GM19455 (cell line): ENCODE measurements around the gene EFCAB9.
"Not testable (repeated sequence)": the region's sequence is repeated elsewhere in the genome, so short reads cannot be mapped to it uniquely, and the experiment has no call there.

Experiments
- ATAC-seq: cut with Tn5 transposase; IDR thresholded peaks from one replicate; pipeline ENCODE4 v1.9.1; 2021; ENCODE audit not compliant: unreplicated experiment

The EFCAB9 gene

DNA sequence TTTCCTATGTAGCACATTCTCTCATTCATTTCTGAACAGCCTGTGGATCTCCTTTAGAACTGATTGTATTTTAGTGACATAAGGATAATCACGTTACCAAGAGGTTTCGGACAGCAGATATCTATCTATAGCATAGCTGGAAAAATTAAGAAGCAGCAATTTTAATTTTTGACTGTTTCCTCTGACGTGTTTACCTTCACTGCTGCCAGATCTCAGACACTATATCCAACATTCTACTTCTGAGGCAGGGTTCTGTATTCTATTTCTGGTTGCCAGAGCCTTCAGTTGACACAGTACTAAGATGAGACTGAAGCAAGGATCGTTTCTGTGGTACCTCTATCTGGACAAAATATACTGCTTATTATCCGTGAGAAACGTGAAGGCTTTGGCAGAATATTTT lies at the start of gene EFCAB9:
EFCAB9 (plus strand) TSS at position 301 of the 400 bp plus-strand sequence; CDS start at position 302, 1 bp downstream.
- no peak for ATAC-seq

DNA sequence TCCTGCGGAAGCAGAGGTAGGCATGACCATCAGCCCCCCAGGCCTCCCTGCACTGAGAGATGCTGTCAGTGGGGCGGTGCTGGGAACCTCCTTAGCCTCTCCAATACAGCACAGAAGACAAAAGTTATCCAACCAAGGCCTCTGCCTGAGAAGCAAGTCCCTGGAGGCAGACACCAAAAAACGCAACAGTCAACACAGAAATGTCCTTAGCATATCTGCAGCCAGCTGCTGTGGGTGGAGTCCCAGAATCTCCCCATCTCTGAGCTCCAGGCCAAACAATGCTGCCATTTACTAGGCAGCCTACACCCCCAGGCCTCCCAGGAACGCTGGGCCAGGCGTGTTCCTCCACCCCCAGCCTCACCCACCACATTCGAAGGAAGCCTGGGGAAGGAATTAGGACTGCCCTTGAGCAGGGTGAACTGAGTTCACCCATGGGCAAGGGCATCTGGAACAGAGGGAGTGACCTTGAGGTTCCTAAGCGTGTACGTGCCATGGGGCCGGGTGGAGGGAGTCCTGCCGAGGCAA lies 49.6 kb upstream of the EFCAB9 start:
- no peak for ATAC-seq

DNA sequence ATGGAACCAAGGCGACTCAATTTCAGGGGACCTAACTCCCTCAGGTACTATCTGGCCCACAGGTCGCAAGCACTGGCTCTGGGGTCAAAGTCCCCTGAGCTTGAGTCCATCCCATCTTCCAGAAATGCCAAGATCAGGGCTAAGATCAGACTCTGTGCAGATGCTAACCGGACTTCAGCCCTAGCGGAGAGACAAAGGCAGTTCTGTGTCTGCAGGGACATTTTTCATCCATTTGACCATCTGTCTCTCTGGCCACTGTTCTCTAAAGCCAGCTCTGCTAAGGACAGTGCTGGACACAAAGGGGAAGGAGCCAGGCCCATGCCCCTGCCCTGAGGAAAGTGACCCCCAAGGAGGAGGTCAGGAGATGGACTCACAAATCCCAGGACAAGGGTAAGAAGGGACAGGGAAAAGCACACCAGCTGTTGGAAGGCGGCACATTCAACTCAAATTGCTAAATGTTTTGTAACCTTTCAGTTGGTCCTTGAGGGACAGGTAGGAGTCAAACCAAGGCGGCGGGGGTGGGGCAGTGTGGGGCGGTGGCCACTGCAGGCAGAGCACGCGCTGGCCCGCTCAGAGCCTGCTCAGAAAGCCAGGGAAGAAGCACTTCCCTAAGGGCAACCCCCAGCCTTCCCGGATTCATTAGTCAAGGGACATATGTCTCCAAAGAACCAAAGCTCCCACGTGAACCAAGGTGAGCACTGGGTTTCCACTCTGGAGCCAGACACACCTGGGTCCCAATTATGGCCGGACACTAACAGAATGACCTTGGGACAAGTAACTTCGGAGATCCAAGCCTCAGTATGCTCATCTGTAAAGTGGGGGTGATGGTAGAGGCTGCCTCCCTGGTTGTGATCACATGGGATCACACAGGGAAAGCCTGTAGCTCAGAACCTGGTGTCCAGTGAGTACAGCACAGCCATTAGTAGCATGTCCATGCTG lies 48.8 kb upstream of the EFCAB9 start:
- no peak for ATAC-seq

DNA sequence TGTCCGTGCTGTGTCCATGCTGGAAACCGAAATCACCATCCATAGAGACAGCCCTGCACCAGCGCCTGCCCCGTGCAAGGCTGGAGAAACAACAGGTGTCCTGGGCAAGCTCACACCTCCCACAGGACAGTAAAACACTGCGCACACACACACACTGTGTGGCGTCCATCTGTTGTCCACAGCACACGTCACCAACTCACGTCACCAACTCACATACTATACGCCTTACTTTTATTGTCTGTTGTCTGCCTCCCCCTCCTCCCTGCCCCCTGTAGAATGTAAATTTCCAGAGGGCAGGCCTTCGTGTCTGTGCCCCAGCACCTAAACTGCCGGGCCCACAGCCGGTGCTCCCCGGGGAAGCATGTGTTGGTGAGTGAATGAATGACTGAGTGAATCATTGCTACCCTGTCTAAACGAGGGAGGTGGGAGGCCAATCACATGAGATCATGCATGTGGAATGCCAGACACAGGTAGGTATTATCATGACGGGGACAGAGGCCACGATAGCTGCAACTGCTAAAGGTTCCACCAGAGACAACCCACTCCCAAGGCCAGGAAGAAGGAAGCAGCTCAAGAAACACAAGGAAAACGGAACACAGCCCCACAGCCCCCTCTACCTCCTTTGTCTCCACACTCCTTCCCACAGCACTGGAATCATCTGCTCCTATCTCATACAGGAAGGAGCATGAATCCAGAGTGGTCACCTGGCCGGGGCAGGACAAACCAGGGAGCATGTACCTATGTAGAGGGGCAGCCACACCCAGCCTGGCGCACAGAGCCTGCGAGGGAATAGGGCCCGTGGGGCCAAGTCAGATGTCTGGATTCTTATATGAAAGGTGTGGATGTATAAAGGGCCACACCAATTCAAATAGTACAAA lies 47.9 kb upstream of the EFCAB9 start:
- no peak for ATAC-seq

DNA sequence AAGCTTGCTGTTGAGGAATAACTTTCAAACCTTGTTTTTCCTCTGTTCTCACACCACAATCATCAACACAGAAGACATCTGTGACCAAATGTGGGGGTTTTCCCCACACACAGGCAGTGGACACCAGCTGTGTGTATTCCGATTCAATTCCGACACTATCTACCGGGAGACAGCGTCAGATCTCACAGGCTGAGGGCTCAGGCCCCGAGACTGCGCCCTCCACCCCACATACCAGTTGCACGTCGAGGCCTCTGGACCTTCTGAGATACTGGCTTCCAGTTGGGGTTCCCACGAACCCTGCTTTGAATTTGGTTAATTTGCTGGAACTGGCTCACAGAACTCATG lies 47.3 kb upstream of the EFCAB9 start:
- ATAC-seq, result no peak

DNA sequence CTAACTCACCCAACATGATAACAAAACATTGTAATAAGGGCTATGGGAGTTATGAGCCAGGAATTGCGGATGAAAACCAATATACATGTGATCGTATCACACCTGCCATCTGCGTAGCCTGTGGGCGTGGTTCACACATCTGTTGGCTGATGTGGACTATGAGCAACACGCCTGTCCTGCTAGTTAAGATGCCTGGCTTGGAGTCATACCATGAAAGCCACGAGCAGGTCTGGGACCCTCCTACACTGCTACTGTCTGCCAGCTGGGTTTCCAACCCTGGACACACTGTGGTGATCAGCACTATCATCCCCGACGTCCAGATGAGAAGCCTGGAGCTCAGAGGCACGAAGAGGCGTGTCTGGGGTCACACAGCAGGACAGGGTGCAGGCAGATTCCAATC lies 46.1 kb upstream of the EFCAB9 start:
- no peak for ATAC-seq

DNA sequence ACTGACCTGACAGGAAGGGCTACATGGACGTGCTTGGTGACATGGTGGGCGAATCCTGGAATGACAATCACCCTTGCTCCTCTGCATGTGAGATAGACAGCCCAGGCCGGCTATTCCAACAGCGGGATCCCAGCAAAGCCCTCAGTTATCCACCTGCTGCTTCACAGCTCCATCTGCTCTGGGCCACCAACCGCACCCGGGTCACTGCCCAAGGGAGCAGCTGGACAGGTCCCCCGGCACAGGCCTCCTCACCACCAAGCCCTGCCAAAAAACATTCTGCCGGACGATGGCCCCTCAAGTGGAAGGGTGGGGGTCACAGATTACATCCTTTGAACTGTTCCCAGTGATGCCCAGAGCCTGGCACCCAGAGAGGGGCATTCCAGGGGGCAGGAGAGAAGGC lies 45.6 kb upstream of the EFCAB9 start:
- ATAC-seq, result no peak

DNA sequence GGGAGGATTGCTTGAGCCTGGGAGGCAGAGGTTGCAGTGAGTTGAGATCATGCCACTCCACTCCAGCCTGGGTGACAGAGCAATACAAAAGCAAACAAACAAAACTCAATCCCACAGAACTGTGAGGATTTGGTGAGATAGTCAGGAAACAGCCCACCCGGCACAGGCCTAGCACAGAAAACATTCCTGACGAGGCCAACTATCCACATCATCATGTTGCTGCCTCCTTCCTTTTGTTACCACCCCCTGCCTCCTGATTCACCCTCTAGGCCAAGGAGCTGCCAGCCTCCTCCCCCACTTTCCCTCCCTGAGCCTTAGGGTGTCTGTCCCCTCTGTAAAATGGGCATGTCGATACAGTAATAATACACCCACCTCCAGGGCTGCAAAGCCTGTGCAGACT lies 44.9 kb upstream of the EFCAB9 start:
- ATAC-seq, result no peak

DNA sequence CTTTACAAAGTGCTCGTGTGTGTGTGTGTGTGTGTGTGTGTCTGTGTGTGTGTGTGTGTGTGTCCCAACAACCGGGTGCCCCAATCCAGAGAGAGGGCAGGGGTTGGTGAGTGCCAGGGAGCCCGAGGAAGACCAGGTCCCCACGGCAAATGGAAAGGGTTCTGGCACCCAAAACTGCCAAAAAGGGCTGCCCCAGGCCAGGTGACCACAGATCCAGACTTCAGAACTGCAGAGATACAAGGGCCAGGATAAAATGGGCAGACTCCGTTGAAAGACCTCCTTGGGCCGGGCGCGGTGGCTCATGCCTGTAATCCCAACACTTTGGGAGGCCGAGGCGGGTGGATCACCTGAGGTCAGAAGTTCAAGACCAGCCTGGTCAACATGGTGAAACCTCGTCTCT lies 44.5 kb upstream of the EFCAB9 start:
- not testable (repeated sequence) for ATAC-seq

DNA sequence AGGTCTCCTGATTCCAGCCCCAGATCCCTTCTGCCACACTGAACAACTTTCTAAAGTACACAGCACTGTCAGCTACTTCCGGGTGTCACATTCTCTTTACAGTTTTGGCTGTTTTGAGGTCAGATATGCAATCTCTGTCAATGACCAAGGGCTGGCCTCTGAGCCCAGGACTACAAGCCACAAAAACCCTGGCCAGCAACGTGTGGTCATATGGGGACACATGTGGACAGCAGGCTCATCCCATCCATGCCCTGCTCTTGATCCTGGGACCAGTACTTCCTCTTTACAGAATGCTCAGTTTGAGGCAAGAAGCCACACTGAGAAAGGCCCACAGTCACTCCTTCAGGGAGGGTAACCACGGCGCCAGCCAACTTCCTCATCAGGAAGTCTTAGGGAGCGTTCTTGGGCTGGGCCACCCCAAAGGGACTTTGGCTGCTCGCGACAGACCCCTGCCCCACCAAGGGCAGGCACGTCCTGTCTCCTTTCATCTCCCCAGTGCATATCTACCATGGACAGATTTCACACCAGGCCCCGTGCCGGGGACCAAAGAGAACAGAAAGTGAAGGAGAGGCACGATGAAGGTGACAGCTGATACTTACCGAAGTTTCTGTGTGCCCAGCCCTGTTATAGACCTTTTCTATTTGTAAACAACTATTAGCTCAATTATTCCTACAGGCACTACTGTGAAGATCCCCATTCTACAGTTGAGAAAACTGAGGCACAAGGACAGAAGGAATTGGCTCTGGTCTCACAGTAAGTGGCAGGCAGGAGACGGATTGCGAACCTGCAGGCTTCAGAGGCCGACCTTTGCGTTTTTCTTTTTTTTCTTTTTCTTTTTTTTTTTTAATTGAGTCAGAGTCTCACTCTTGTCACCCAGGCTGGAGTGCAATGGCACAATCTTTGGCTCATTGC lies 43.2 kb upstream of the EFCAB9 start:
- peak; percentile 67 for ATAC-seq

DNA sequence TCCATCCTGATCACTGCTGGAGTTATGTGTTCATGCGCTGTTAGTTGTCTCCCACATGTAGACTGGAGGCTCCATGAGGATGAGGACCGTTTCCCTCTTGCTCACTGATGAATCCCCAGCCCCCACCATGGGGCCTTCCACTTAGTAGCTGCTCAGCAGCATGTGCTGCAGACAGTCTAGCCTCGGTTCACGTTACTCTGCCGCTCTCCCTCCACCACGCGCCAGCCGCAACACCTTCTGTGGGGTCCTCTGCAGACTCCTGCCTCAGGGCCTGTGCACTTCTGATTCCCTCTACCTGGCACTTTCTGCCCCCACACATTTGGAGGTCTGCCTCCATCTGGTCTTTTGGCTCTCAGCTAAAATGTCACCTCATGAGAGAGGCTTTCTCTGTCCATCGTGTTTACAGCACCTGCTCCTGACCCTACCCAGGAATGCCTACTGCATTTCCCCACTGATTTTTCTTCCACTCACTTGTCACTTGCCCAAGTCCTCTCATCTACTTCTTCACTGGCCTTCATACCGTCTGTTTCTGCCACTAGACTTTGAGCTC lies 42.2 kb upstream of the EFCAB9 start:
- ATAC-seq, result no peak

DNA sequence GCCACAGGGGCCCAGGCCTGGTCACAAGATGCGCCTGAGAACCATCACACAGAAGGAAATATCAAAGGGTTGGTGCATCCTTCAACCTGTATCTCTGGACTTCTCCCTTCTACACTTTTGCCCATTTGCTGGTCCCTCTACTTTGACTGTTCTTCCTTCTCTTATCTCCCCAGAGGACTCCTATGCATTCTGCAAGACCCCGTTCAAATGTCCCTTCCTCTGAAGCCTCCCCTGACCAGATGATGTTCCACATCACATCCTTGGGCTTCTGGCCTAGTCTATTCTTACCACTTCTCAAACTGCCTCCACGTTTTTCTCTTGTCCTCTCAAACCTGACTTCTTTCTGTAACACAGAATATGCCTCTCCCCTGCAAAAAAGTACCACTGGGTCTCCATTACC lies 40.3 kb upstream of the EFCAB9 start:
- ATAC-seq, result no peak

DNA sequence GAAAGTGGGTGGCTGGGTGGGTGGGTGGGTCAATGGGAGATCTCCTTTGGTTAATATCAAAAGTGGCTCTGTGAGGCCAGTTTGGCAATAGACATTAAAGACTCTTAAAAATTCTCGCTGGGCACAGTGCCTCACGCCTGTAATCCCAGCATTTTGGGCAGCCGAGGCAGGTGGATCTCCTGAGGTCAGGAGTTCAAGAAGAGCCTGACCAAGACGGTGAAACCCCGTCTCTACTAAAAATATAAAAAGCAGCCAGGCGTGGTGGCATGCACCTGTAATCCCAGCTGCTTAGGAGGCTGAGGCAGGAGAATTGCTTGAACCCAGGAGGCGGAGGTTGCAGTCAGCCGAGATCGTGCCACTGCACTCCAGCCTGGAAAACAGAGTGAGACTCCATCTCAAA lies 38.9 kb upstream of the EFCAB9 start:
- ATAC-seq, result not testable (repeated sequence)

DNA sequence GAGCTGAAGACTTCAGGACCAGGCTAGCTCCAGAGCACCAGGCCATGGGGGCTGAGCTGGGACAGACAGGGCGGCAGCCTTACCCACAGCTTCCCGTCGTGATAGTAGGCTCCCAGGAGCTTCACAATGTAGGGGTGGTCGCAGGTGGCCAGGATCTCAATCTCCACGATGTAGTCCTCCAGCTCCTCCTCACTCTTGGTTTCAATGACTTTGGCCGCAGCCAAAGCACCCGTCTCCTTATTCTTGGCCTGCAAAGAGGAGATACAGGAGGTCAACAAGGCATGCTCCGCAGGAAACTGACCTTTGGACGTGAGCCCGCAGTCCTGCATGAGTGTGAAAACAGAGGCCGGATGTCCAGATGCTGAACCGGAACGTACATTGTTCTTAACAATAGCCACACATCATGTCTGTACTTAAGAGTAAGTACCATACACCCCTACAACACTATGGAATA lies 37.4 kb upstream of the EFCAB9 start:
- ATAC-seq, result no peak

DNA sequence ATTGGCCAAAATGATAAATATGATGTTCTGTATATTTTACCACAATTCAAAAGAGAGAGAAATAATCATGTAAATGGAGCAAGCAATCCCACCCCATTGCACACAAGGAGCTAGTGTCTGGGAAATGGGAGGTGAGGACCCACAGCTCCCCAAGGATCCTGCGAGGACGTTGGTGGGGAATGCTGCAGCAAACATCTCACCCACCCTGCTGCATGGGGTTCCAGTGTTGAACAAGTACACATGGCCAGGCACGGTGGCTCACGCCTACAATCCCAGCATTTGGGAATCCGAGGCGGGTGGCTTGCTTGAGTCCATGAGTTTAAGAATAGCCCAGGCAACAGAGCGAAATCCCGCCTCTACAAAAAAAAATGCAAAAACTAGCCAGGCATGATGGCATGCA lies 35.0 kb upstream of the EFCAB9 start:
- no peak for ATAC-seq

DNA sequence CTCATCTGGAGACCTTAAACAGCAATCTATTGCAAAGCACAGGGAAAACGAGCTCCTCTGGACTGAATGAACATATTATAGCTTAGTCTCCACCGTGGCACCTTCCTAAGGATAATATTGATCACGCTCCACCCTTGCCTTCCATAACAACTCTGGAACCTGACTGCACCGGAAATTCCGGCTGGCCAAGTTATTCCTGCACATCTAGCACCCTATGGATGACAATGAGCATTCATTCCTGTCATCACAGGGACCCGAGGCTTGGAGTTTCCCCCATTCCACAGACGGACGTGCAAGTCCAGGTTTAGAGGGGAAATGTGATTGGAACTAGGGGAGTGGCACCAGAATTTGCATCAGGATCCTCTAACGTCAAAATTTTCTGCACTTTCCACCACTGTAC lies 33.5 kb upstream of the EFCAB9 start:
- no peak for ATAC-seq

DNA sequence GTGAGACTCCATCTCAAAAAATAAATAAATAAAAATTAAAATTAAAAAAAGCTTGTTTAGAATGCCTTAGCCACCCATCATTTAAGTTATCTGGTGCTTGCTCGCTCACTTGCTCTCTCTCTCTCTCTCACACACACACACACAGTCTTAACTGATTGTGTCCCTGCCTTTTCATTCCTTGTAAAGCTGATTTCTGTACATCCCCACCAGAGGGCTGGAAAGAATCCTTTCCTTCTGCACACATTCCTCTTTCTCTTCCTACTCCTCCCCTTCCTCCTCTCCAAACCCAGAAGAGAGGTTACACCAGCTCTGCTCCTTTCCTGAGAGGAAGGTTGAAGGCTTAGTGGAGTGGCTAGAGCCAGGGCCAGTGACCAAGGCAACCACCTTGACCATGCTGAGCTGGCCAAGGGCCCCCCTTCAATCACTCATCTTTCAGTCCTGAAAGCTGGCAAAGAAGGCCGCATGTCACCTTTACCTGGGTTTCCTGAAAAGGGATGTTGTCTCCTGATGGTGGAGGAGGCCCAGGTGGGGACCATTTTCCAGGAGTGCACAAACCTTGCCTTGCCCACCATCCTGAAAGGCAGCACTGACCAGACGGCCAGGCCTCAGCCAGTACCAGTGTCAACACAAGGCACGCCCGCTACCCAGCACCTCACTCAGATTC lies 31.5 kb upstream of the EFCAB9 start:
- ATAC-seq, result no peak

DNA sequence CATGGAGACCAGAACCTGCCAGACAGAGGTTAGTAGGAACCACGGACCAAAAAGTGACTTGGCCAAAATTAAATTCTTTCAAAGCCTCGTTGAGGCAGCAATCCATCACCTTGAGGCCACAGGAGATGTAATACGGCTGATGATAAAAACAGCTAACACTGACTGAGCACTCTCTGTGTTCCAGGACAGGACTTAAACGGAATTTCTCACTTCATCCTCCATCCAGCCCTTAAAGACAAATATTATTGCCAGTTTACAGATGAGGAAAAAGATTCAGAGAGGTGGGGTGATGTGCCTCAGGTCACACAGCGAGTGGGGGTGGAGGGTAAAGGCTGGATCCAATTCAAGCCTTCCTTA lies 31.0 kb upstream of the EFCAB9 start:
- ATAC-seq, result no peak

DNA sequence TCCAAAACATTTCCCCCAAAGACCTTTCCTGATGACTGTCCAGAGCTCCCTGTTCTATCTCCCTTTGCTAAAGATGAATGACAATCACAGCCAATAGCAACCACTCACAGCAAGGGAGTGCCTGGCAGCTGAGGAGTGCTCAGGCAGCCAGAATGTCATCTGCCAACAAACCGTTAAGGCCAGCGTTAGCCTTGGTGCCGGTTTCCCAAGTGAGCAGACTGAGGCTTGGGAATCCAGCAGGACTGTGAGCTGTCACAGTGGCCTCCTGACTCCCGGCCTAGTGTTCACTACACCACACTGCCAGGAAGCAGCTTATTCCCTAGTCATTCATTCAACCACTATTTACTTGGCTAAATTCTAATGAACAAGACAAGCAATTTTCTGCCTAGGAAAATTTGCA lies 30.6 kb upstream of the EFCAB9 start:
- ATAC-seq, result no peak

DNA sequence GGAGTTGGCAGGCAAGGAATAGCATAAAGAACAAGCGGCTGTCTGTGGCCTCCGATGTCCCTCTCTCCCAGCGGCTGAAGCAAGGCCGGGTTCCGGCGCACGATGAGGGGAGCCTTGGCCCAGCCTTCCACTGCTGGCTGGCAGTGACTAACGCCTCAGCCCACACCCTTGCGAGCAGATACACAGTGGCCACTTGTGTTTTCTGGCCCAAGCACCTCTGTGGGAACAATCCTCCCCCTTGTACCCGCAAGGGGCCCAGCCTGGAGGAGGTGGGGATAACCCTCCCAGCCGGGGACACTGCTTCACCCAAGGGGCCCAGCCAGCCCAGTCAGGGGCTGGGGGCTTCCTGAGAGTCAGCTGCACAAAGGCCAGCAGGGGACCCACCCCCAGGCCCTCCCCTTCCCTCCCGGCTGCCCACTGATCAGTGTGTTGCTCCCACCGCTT lies 29.2 kb upstream of the EFCAB9 start:
- no peak for ATAC-seq
